Measurements from ENCODE around the gene ABCG2. TPM values are rescaled to one million over a fixed set of nuclear protein-coding genes. Genes with fewer than 3 reads are reported as not detected.

The ABCG2 gene
- total and polyA plus RNA-seq, 2 of the 8 experiments (the other 6 are each of a cell fraction or from before 2014, with no cell fraction given) = 2.4 to 4.6 TPM

DNA sequence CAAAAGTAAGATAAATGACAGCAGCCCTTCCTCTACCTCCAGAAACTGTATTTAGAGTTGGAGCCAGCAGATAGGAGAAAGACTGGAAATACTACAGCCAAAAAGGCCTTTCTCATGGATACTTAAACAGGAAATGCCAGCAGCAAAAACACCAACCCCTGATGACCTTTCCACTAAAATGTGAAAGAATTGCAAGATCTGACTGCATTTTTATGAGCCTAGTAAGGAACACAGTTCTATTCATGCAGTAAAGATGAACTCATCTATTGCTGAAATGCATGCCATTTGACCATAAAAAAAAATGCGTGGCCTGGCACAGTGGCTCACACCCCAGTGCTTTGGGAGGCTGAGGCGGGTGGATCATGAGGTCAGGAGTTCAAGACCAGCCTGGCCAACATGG, 19.9 kb downstream of the ABCG2 start (continued):
- TF ChIP-seq, protein P1, sequence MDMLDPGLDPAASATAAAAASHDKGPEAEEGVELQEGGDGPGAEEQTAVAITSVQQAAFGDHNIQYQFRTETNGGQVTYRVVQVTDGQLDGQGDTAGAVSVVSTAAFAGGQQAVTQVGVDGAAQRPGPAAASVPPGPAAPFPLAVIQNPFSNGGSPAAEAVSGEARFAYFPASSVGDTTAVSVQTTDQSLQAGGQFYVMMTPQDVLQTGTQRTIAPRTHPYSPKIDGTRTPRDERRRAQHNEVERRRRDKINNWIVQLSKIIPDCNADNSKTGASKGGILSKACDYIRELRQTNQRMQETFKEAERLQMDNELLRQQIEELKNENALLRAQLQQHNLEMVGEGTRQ (IDR thresholded peaks at IDR 0.05; ENCODE audit: low read length) = no peak
- TF ChIP-seq CEBPB (IDR thresholded peaks at IDR 0.05; ENCODE audit: low read depth, low read length) = no peak
